Measurements from ENCODE around the gene NPY5R.

Gene NPY5R

DNA sequence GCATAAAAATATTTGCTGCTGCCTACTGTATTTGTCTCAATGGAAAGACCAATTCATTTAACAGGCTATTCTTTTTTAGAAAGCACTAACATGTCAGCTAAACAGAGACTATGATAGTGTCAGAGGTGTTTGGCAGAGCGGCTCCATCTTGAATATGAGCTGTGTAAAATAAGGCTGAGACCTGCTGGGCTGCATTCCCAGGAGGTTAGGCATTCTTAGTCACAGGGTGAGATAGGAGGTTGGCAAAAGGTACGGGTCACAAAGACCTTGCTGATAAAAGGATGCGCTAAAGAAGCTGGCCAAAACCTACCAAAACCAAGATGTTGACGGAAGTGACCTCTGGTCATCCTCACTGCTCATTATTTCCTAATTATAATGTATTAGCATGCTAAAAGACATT lies 41.8 kb downstream of the NPY5R start:
- no peak for DNase-seq

DNA sequence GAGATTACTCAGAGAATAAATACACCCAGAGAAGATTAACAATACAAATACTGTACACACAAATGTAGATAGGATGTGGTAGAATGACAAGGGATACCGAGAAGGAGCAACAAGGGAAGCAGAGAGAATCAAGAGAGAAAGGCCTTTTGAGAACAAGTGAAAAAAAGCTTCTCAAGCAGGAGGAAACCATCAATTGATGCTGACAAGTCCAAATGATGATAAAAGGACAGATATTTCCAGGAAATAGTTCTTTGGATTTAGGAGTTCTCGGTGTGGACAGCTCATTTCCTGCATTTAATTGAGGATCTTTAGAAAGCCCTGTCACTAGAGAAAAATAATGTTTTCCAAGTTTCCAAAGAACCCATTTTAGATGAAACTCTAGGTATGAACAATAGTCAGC lies 48.1 kb downstream of the NPY5R start:
- no peak for DNase-seq

DNA sequence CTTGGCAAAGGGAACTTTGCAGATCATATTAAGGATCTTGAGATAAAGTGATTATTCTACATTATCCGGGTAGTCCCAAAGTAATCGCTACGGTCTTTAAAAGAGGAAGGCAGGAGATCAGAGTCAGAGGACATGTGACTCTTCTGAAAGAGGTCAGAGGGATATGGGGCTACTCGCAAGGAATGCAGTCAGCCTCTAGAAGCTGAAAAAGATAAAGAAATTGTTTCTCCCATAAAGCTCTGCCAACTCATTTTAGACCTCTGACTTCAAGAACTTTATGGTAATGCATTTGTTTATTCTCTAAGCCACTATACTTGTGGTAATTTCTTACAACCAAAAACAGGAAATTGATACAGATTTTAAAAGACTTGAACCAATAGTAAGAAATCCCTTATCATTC lies 48.6 kb downstream of the NPY5R start:
- no peak for DNase-seq

DNA sequence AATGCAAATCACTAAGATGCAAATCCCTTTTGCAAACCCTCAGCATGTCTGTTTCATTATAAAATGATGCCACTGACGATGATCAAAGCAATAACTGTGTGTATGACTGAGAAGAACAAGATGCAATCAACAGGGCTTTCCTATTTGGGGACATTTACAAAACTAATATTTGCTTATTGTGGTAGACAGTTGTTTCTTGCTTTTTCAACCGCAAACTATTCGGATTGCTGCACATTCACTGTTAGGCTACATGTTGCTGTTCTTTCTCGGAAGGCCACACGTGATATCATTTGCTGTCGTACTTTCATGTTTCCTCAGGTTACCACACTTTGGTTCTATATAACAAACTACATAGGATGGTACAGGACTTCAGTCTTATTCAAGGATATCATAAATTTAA lies 49.8 kb downstream of the NPY5R start:
- no peak for DNase-seq

DNA sequence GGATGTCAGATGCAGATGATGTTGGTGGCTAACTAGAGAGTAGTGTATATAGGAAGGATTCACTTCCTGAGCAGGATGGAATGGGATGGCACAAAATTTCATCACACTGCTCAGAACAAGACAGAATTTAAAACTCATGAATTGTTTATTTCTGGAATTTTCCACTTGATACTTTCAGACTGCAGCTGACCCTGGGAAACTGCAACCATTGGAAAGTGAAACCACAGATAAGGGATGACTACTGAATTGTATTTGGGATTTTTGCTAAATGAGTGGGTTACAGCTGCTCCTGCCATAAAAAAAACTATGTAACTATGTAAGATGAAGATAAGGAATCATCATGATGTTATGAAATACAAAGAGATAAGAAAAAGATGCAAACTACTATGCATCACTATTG lies 51.4 kb downstream of the NPY5R start:
- no peak for DNase-seq

DNA sequence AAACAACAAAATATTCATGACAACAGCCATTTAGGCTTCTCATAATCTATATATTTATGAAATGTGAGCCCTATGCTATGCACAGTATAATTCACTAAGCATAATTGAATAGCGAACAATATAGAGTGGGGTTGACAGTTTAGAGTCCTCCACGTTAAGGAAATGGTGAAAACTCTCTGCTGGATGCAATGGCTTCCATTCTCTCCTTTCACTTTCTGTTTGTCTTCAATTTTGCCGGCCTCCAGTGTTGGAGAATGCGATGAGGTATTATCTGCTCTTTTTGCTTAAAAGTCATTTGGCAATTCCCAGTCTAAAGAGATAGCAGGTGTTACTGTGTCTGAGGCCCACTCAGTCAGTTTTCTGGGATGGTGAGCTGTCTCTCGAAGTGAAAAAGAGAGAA lies 52.1 kb downstream of the NPY5R start:
- DNase-seq: no peak

DNA sequence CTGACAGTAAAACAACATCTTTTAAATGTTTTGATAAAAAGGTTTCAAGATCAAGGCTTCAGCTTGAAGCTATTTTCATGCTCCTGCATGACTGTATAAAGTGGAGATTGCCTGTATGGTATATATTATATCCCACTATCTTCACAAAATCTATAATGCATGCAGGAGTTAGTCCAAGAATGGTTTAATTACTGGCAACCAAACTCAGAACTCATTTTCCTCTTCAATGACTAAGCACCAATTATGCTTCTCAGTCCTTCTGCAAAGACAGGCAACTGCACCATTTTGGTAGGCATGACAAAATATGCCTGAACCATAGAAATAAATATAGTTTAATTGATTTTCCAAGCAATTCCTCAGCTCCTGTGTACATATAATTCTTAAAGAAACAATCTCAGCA lies 54.5 kb downstream of the NPY5R start:
- no peak for DNase-seq

DNA sequence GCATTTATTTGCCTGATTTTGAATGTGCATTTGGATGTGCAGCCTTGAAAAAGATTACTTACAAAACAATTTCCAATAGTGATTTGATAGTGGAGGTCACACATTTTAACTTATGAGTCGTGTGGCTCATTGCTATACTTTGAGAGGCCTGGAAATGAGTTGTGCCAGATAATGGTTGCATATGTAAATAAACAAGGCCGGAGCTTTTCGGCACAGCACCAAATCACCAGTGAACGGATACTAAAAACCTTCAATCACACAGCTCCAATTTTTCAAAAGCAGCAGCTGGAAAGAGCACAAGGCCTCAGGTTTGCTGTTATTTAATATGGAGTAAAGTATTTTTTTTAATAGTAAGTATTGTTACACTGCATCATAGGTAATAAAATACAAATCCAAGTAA lies 57.2 kb downstream of the NPY5R start:
- no peak for DNase-seq

Data from hematopoietic multipotent progenitor cell treated with erythropoietin and hydrocortisone succinate and interleukin-3 and kit ligand, for 8 days (in vitro differentiated cells).